Measurements from ENCODE around the gene GALNT1. TPM values are rescaled to one million over a fixed set of nuclear protein-coding genes. Genes with fewer than 3 reads are reported as not detected.

GALNT1 gene
- total and polyA plus RNA-seq, 4 experiments from 2014 or later: 27.9 to 33.0 (median 31.2) TPM

Small RNA genes lying within 50 kb of the gene (microRNA-seq; reads per million reads assigned to microRNA genes)
- gene MIR3975 (ENCODE audit: borderline microRNAs expressed, borderline number of aligned reads, borderline replicate concordance): not detected

Other genes starting within 250 kb of the GALNT1 start
- 10 to 100 TPM; 89.1 to 90.5 TPM for gene ZNF24, start 237.3 kb upstream of the GALNT1 start, total RNA-seq
- 10 to 100 TPM; 67.9 to 76.1 TPM for gene ZNF24, start 237.3 kb upstream of the GALNT1 start, polyA plus RNA-seq
- gene ZNF396, start 204.4 kb upstream of the GALNT1 start, total RNA-seq: 1 to 10 TPM; 5.5 to 7.3 TPM
- gene ZNF396, start 204.4 kb upstream of the GALNT1 start, polyA plus RNA-seq: 1 to 10 TPM; 1.1 to 1.5 TPM
- 10 to 100 TPM; 27.3 to 30.3 TPM for gene INO80C, start 83.8 kb upstream of the GALNT1 start, total RNA-seq
- 10 to 100 TPM; 18.9 to 28.9 TPM for gene INO80C, start 83.8 kb upstream of the GALNT1 start, polyA plus RNA-seq

Measured in CD4-positive, alpha-beta memory T cell (primary cell).